Neuron (in vitro differentiated cells): ENCODE data around the gene FOXR1.
"Not testable (repeated sequence)": the region's sequence is repeated elsewhere in the genome, so short reads cannot be mapped to it uniquely, and the experiment has no call there.

ENCODE experiments used
- H2AFZ ChIP-seq: one replicate; pipeline ENCODE4 v1.6.1; 2013; ENCODE audit warnings: low read depth, mild to moderate bottlenecking, inconsistent platforms, low read length, moderate library complexity
- H3K27me3 ChIP-seq: one replicate; pipeline ENCODE4 v1.6.1; 2013; ENCODE audit warnings: low read length; ENCODE audit not compliant: insufficient read depth
- H3K36me3 ChIP-seq: one replicate; pipeline ENCODE4 v1.6.1; 2013; ENCODE audit warnings: low read length; ENCODE audit not compliant: insufficient read depth
- H3K4me1 ChIP-seq: one replicate; pipeline ENCODE4 v1.6.1; 2013; ENCODE audit warnings: low read length; ENCODE audit not compliant: insufficient read depth
- H3K4me3 ChIP-seq: 2 replicates; pipeline ENCODE4 v1.5.1; 2013; ENCODE audit warnings: mild to moderate bottlenecking, low read length, moderate library complexity
- H3K9me3 ChIP-seq: one replicate; pipeline ENCODE4 v1.6.1; 2013; ENCODE audit warnings: low read length

FOXR1 gene

GRCh38 chr11:118957549-118957948, 14.0 kb upstream of the FOXR1 start:
- Histone ChIP-seq H3K36me3 (no peaks in the 10 kb centered on the region), H3K27me3 (peaks cover 20% of the 10 kb centered on the region), H2AFZ (no peak overlapping the region)

GRCh38 chr11:118957968-118958367, 13.6 kb upstream of the FOXR1 start:
- Histone ChIP-seq H3K9me3 (no peaks in the 10 kb centered on the region), H3K4me1 (peaks cover 18% of the 10 kb centered on the region), H3K36me3 (no peaks in the 10 kb centered on the region), H3K4me3 (no peak overlapping the region), H2AFZ (no peak overlapping the region), H3K27me3 (peaks cover 20% of the 10 kb centered on the region)

More at GRCh38 chr11:118957549-118957948, 14.0 kb upstream of the FOXR1 start:
- peaks cover 19% of the 10 kb centered on the region for H3K4me1 ChIP-seq
- H3K9me3 ChIP-seq, result no peaks in the 10 kb centered on the region
- H3K4me3 ChIP-seq, result no peak overlapping the region

GRCh38 chr11:118958577-118958976, 13.0 kb upstream of the FOXR1 start:
- H3K9me3 ChIP-seq, result no peaks in the 10 kb centered on the region
- peaks cover 15% of the 10 kb centered on the region for H3K4me1 ChIP-seq
- H3K4me3 ChIP-seq, result no peak overlapping the region
- H3K36me3 ChIP-seq, result no peaks in the 10 kb centered on the region
- no peak overlapping the region for H2AFZ ChIP-seq
- peaks cover 20% of the 10 kb centered on the region for H3K27me3 ChIP-seq

- Histone ChIP-seq H3K4me1 (no peaks in the 10 kb centered on the region), H3K27me3 (peaks cover 15% of the 10 kb centered on the region), H3K4me3 (no peak overlapping the region), H3K9me3 (no peaks in the 10 kb centered on the region), H2AFZ (no peak overlapping the region), H3K36me3 (no peaks in the 10 kb centered on the region)
Observed at GRCh38 chr11:118961189-118961588, 10.4 kb upstream of the FOXR1 start.

GRCh38 chr11:118961591-118961990, 10.0 kb upstream of the FOXR1 start:
- Histone ChIP-seq H3K36me3 (no peaks in the 10 kb centered on the region), H2AFZ (no peak overlapping the region), H3K9me3 (no peaks in the 10 kb centered on the region), H3K4me3 (no peak overlapping the region), H3K27me3 (peaks cover 15% of the 10 kb centered on the region), H3K4me1 (no peaks in the 10 kb centered on the region)

- not testable (repeated sequence) for H3K27me3 ChIP-seq, H3K4me3 ChIP-seq, H3K4me1 ChIP-seq, H3K36me3 ChIP-seq, H2AFZ ChIP-seq, H3K9me3 ChIP-seq
Observed at GRCh38 chr11:118969508-118969907, 2.1 kb upstream of the FOXR1 start.

GRCh38 chr11:118973985-118974384, 2.4 kb downstream of the FOXR1 start:
- Histone ChIP-seq H3K4me3 (no peak overlapping the region), H3K4me1 (peaks cover under 1% of the 10 kb centered on the region), H3K9me3 (no peaks in the 10 kb centered on the region), H2AFZ (no peak overlapping the region), H3K27me3 (peaks cover 7% of the 10 kb centered on the region), H3K36me3 (no peaks in the 10 kb centered on the region)

- Histone ChIP-seq H3K4me3 (no peak overlapping the region), H3K4me1 (peaks cover 11% of the 10 kb centered on the region), H3K36me3 (no peaks in the 10 kb centered on the region), H3K27me3 (peaks cover 17% of the 10 kb centered on the region), H2AFZ (no peak overlapping the region), H3K9me3 (no peaks in the 10 kb centered on the region)
Observed at GRCh38 chr11:118975771-118976709, 4.5 kb downstream of the FOXR1 start.

GRCh38 chr11:118979434-118979833, 7.9 kb downstream of the FOXR1 start:
- H2AFZ ChIP-seq, result no peak overlapping the region
- peaks cover 11% of the 10 kb centered on the region for H3K4me1 ChIP-seq
- H3K36me3 ChIP-seq, result no peaks in the 10 kb centered on the region
- no peak overlapping the region for H3K4me3 ChIP-seq
- H3K27me3 ChIP-seq, result peaks cover 17% of the 10 kb centered on the region
- no peaks in the 10 kb centered on the region for H3K9me3 ChIP-seq

GRCh38 chr11:118980191-118980881, 8.8 kb downstream of the FOXR1 start:
- Histone ChIP-seq H3K4me3 (no peak overlapping the region), H3K9me3 (no peaks in the 10 kb centered on the region), H3K27me3 (peaks cover 17% of the 10 kb centered on the region)

GRCh38 chr11:118984337-118984736, 12.8 kb downstream of the FOXR1 start:
- not testable (repeated sequence) for H2AFZ ChIP-seq

More at GRCh38 chr11:118980191-118980881, 8.8 kb downstream of the FOXR1 start:
- Histone ChIP-seq H3K4me1 (peaks cover 11% of the 10 kb centered on the region), H3K36me3 (no peaks in the 10 kb centered on the region), H2AFZ (no peak overlapping the region)

GRCh38 chr11:118984825-118985224, 13.3 kb downstream of the FOXR1 start:
- Histone ChIP-seq H3K9me3 (no peaks in the 10 kb centered on the region), H3K27me3 (peaks cover 5% of the 10 kb centered on the region), H3K36me3 (no peaks in the 10 kb centered on the region), H2AFZ (no peak overlapping the region), H3K4me3 (no peak overlapping the region), H3K4me1 (peaks cover 3% of the 10 kb centered on the region)

More at GRCh38 chr11:118984337-118984736, 12.8 kb downstream of the FOXR1 start:
- not testable (repeated sequence) for H3K36me3 ChIP-seq, H3K9me3 ChIP-seq, H3K27me3 ChIP-seq, H3K4me3 ChIP-seq, H3K4me1 ChIP-seq

GRCh38 chr11:118988280-118988679, 16.7 kb downstream of the FOXR1 start:
- no peak overlapping the region for H2AFZ ChIP-seq
- no peaks in the 10 kb centered on the region for H3K4me1 ChIP-seq
- H3K27me3 ChIP-seq, result no peaks in the 10 kb centered on the region
- no peaks in the 10 kb centered on the region for H3K36me3 ChIP-seq
- no peaks in the 10 kb centered on the region for H3K9me3 ChIP-seq
- no peak overlapping the region for H3K4me3 ChIP-seq
